Measurements from ENCODE around the gene ANXA3.
A peak's percentile ranks its signal among the peaks of the same experiment; 100 is the strongest.
"Not testable (repeated sequence)": the region's sequence is repeated elsewhere in the genome, so short reads cannot be mapped to it uniquely, and the experiment has no call there.

ANXA3 gene

GRCh38 chr4:78581618-78582017, 30.0 kb downstream of the ANXA3 start:
- DNase-seq, result no peak

GRCh38 chr4:78584863-78585547, 33.4 kb downstream of the ANXA3 start:
- DNase-seq, result no peak

- no peak for DNase-seq
Measured at GRCh38 chr4:78585633-78586032, 34.1 kb downstream of the ANXA3 start.

- no peak for DNase-seq
Measured at GRCh38 chr4:78588894-78589545, 37.5 kb downstream of the ANXA3 start.

- no peak for DNase-seq
Measured at GRCh38 chr4:78591404-78591803, 39.8 kb downstream of the ANXA3 start.

GRCh38 chr4:78592088-78592783, 40.7 kb downstream of the ANXA3 start:
- no peak for DNase-seq

- DNase-seq, result no peak
Measured at GRCh38 chr4:78596111-78596742, 44.7 kb downstream of the ANXA3 start.

GRCh38 chr4:78598431-78598830, 46.9 kb downstream of the ANXA3 start:
- not testable (repeated sequence) for DNase-seq

GRCh38 chr4:78599147-78599546, 47.6 kb downstream of the ANXA3 start:
- DNase-seq, result no peak

- no peak for DNase-seq
Measured at GRCh38 chr4:78599931-78600375, 48.4 kb downstream of the ANXA3 start.

- no peak for DNase-seq
Measured at GRCh38 chr4:78601013-78601412, 49.4 kb downstream of the ANXA3 start.

GRCh38 chr4:78602334-78602733, 50.8 kb downstream of the ANXA3 start:
- no peak for DNase-seq

GRCh38 chr4:78603384-78603783, 51.8 kb downstream of the ANXA3 start:
- no peak for DNase-seq

- no peak for DNase-seq
Measured at GRCh38 chr4:78604988-78605387, 53.4 kb downstream of the ANXA3 start.

GRCh38 chr4:78606035-78606434, 54.5 kb downstream of the ANXA3 start:
- DNase-seq, result no peak

GRCh38 chr4:78606530-78607095, 55.0 kb downstream of the ANXA3 start:
- DNase-seq, result no peak

GRCh38 chr4:78608684-78609083, 57.1 kb downstream of the ANXA3 start:
- no peak for DNase-seq

- no peak for DNase-seq
Measured at GRCh38 chr4:78609580-78609979, 58.0 kb downstream of the ANXA3 start.

- no peak for DNase-seq
Measured at GRCh38 chr4:78610546-78611214, 59.1 kb downstream of the ANXA3 start.

- no peak for DNase-seq
Measured at GRCh38 chr4:78611215-78611558, 59.6 kb downstream of the ANXA3 start.

GRCh38 chr4:78612398-78613178, 61.0 kb downstream of the ANXA3 start:
- DNase-seq, result peak; percentile 28
